Activated naive CD8-positive, alpha-beta T cell treated with anti-CD3 and anti-CD28 coated beads, Interleukin-2, amount 50 U/mL, for 24 hours (primary cell): Measurements from ENCODE around the gene KRR1.
A peak's percentile ranks its signal among the peaks of the same experiment; 100 is the strongest.
"Not testable (repeated sequence)": the region's sequence is repeated elsewhere in the genome, so short reads cannot be mapped to it uniquely, and the experiment has no call there.

ENCODE experiments used
- ATAC-seq: fragments of 150-1000 bp; cut with Tn5 transposase; one replicate; pipeline ENCODE4 v1.10.0; 2021
- DNase-seq: peaks from one replicate; pipeline ENCODE4 v3.0.0; 2021
- H3K27ac Mint-ChIP-seq: one replicate; pipeline ENCODE4 v1.8.0; 2021; ENCODE audit warnings: mild to moderate bottlenecking, mixed read lengths
- H3K27me3 Mint-ChIP-seq: one replicate; pipeline ENCODE4 v1.8.0; 2021; ENCODE audit warnings: mixed read lengths
- H3K36me3 Mint-ChIP-seq: one replicate; pipeline ENCODE4 v1.8.0; 2021; ENCODE audit warnings: low read depth, mixed read lengths
- H3K4me1 Mint-ChIP-seq: one replicate; pipeline ENCODE4 v1.8.0; 2021; ENCODE audit warnings: mixed read lengths
- H3K4me3 Mint-ChIP-seq: one replicate; pipeline ENCODE4 v1.8.0; 2021; ENCODE audit warnings: mild to moderate bottlenecking, moderate library complexity, mixed read lengths
- H3K9me3 Mint-ChIP-seq: one replicate; pipeline ENCODE4 v1.8.0; 2021; ENCODE audit warnings: mixed read lengths

KRR1 gene

DNA sequence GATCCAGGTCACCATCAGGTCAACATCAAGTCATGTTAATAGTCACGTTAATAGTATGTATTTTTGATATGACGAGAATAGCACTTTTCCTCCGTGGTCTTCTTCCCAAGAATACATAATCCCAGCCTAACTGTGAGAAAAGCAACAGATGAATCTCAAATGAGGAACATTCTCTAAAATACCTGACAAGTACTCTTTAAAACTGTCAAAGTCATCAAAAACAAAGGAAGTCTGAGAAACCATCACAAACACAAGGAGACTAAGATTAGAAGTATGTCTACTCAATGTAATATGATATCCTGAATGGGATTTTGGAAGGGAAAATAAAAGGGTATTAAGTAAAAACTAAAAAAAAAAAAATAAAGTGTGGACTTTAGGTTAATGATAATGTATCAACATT lies 67.7 kb downstream of the KRR1 start:
- Mint-ChIP-seq H3K36me3 (no peaks in the 10 kb centered on the region), H3K4me3 (no peak overlapping the region), H3K9me3 (peaks cover 6% of the 10 kb centered on the region), H3K27ac (no peak overlapping the region), H3K4me1 (peaks cover 6% of the 10 kb centered on the region), H3K27me3 (no peaks in the 10 kb centered on the region)
- DNase-seq = no peak
- ATAC-seq = no peak

DNA sequence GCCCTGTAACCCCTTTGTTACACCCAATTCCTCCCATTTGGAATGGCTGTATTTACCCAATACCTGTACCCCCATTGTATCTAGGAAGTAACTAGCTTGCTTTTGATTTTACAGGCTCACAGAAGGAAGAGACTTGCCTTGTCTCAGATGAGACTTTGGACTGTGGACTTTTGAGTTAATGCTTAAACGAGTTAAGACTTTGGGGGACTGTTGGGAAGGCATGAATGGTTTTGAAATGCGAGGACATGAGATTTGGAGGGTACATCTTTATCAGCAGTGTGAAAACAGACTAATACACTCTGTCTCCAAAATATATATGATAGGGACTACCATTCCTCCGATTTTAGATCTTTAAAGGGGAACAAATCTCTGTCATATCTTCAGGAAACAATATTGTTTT lies 69.0 kb downstream of the KRR1 start:
- H3K36me3 Mint-ChIP-seq, H3K27ac Mint-ChIP-seq, H3K9me3 Mint-ChIP-seq, H3K4me3 Mint-ChIP-seq, DNase-seq, H3K4me1 Mint-ChIP-seq, ATAC-seq, H3K27me3 Mint-ChIP-seq: not testable (repeated sequence)

DNA sequence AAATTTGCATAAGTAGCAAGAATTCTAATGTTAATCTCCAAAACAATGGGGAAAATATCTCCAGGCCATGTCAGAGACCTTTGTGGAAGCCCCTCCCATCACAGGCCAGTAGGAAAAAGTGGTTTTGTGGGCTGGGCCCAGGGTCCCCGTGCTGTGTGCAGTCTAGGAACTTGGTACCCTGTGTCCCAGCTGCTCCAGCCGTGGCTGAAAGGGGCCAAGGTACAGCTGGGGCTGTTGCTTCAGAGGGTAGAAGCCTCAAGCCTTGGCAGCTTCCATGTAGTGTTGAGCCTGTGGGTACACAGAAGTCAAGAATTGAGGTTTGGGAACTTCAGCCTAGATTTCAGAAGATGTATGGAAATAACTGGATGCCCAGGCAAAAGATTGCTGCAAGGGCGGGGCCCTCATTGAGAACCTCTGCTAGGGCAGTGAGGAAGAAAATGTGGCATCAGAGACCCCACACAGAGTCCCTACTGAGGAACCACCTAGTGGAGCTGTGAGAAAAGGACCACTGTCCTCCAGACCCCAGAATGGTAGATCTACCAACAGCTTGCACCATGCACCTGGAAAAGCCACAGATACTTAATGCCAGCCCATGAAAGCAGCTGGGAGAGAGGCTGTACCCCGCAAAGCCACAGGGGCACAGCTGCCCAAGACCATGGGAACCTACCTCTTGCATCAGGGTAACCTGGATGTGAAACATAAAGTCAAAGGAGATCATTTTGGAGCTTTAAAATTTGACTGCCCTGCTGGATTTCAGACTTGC lies 69.5 kb downstream of the KRR1 start:
- peak; percentile 24 for ATAC-seq
- not testable (repeated sequence) for H3K27me3 Mint-ChIP-seq, H3K4me3 Mint-ChIP-seq, H3K36me3 Mint-ChIP-seq, DNase-seq, H3K9me3 Mint-ChIP-seq, H3K27ac Mint-ChIP-seq, H3K4me1 Mint-ChIP-seq
